Measurements from ENCODE around the gene PRKD1.

PRKD1 gene

GRCh38 chr14:29838752-29839151 is 88.9 kb downstream of the PRKD1 start:
- DNase-seq (ENCODE audit: low read depth, low spot score), result no peak

GRCh38 chr14:29836395-29836794 is 91.3 kb downstream of the PRKD1 start:
- no peak for DNase-seq (ENCODE audit: low read depth, low spot score)

GRCh38 chr14:29832042-29832441 is 95.6 kb downstream of the PRKD1 start:
- no peak for DNase-seq (ENCODE audit: low read depth, low spot score)

DNA sequence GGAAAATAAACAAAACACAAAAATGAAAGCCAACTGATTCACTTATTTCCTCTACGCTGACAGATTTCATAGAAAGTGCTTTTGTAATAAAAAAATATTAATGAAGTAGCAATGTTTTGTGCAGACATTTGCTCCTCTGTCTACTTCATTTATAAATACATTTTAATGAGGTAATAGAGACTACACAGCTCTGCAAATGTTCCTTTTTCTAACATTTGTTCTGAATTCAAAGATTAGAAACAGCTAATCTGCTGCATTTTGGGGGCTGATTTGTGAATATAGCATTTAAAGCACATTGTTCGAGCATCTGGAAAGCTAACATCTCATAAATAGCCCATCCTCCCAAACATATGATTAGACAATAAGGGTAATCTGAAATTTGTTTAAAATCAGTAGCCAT is 97.8 kb downstream of the PRKD1 start:
- no peak for DNase-seq (ENCODE audit: low read depth, low spot score)

GRCh38 chr14:29823816-29824215 is 103.8 kb downstream of the PRKD1 start:
- no peak for DNase-seq (ENCODE audit: low read depth, low spot score)

DNA sequence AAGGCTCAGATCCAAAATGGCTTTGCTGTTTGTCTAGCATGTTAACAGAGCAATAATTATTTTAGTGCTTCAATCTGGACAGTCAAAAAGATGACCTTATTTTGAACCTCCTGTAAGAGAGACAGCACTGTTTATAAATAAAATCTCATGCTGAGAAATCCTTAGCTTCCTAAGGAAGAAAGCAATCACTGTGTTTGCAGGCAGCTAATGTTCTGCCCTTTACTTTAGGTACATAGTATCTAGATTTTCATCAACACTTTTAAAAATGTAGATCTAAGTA is 105.3 kb downstream of the PRKD1 start:
- DNase-seq (ENCODE audit: low read depth, low spot score), result no peak

DNA sequence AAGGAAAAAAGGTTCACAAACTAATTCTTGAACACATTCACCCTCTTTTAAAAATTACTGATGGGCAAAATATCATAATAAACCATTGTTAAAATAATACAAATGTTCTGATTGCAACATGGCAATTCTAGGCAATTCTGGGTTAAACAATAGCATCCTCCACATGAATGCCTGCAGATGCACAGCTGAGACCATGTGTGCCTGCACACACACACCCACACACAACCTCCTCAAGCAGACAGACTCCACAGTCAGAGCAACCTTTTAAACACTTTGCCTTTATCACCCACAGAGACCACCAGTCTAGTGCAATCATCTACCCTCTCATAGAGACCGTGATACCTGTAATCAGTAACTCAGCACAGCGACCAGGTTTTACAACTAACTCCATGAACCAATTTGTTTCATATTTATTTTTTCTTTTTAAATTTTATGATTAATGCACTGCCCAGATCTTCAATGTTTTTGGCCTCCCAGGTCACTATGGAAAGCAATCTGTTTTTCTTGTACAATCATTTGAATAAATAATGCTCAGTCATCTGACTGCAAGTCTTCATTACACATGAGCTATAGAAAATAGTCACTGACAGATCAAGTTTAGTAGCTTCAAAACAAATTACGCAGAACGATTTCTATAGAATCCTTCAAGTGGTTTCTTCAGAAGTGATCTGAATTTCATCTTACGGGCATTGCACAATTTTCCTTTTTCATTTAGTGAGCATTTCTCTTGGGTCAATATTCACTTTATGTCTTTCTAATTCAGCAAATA is 105.8 kb downstream of the PRKD1 start:
- no peak for DNase-seq (ENCODE audit: low read depth, low spot score)

DNA sequence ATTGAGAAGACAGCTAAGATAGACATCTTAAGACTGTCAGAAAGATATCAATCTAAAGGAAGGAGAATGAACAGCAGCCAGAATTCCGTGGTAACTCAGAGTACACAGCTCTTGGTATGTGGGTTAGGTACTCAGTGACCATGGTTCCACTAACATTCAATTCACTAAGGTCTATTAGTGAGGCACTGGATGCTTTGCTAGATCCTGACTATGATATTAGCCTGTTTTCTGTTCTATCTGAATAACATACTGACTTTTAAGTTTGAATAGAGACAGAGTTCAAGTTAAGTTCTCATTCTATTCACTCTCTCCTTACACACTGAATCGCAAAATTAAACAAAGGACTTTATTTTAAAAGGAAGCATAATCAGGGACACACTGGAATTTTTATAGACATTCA is 106.4 kb downstream of the PRKD1 start:
- DNase-seq (ENCODE audit: low read depth, low spot score), result no peak

DNA sequence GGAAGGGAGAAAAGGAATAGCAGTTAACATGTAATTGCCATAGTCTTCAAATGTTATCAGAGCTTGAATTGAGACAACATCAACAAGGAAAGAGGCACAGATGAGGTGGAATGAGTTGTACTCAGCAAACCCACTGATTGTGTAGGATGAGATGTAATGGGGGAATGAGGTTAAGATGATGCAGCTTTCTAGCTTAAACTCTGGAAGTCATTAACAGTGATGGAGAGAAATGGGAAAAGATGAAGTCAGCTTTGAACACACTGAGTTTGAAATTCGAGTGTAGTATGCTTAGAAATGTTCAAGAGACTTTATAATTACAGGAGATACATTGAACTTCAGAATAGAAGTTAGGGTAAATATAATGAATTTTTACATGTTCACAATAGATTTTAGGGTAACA is 106.9 kb downstream of the PRKD1 start:
- DNase-seq (ENCODE audit: low read depth, low spot score), result no peak

DNA sequence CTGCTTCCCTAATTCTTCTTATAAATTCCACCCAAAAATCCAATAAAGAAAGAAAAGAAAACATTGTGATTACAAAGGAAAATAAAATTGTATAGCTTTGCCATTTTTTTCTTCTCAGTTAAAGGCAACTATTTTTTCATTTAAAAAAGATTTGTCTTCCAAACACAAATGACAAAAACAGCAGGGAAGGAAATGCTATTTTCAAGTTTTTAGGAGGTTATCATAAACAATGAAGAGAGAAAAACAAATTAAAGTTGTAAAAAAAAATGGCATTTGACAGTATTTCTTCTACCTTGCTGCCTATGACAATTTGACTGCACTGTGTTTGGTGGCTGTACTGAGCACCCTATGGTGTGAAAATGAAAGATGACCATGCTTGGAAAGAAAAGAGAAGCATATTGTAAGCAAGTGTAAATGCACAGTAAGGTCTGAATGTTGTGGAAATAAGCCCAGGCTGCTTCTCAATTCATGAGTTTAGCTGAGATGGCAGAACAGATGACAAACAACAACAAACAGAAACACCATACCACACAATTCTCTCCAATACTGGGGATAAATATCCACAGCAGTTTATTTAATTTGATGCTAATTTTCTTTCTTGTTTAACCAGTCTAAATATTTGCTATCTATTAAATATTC is 109.8 kb downstream of the PRKD1 start:
- DNase-seq (ENCODE audit: low read depth, low spot score), result no peak

DNA sequence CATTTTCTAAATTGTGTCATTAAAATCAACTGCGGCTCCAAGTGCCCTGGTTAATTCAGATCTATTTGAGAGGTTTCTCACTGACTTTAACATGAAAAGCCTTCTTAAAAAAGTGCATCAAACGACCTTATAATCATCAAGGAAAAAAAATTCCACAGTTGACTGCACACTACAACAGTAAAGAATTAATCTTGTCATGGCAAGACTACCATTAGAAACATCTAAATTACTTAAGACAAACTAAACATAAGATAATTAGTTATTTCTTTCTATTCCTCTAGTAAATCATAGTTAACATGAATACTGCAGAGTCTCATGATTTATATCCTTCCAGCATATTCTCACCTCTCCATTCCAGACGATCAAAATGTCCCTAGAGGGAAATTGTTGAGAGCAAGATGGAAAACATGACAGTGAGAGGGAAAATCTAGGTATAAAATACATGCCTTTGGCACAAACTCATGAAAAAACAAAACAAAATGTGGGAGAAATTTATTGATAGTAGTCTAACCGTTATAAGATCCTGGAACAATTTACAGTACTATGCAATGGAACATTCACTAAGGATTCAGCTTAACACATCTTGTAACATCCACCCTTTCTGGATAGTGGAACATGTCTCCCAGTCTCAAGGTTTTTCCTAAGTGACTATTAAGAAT is 112.5 kb downstream of the PRKD1 start:
- DNase-seq (ENCODE audit: low read depth, low spot score), result no peak

- no peak for DNase-seq (ENCODE audit: low read depth, low spot score)
Measured at GRCh38 chr14:29814156-29815015, 113.3 kb downstream of the PRKD1 start.

DNA sequence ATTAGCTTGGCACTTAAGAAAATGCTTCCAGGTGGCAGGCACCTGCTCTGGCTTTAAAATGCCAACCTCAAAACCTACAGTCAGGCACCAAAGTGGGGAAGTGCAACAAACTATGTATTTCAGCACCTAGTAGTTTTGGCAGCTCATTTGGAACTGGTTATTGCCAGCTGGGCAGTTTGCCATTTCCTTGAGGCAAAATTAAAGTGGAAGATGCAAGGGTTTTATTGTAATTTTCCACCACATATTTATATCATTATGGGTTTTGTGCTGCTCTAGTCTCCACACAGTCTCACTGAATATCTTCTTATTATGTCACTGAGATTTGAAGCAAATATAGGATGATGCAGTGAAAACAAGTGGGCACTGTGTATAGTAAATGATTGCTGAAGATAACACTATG is 117.0 kb downstream of the PRKD1 start:
- no peak for DNase-seq (ENCODE audit: low read depth, low spot score)

DNA sequence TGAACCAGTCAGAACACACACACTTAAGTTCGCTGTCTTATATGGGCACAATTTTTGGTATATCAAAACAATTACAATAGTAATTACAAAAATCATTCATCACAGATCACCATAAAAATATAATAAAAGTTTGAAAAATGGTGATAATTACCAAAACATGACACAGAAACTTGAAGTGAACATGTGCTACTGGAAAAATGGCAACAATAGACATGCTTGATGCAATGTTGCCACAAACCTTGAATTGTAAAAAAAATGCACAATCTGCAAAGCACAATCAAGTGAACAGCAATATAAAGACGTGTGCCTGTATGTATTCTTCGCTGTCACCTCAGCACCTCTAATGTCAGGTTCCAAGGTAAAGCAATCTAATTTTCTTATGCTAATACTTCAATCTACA is 117.6 kb downstream of the PRKD1 start:
- no peak for DNase-seq (ENCODE audit: low read depth, low spot score)

- no peak for DNase-seq (ENCODE audit: low read depth, low spot score)
Measured at GRCh38 chr14:29806124-29806517, 121.5 kb downstream of the PRKD1 start.

DNA sequence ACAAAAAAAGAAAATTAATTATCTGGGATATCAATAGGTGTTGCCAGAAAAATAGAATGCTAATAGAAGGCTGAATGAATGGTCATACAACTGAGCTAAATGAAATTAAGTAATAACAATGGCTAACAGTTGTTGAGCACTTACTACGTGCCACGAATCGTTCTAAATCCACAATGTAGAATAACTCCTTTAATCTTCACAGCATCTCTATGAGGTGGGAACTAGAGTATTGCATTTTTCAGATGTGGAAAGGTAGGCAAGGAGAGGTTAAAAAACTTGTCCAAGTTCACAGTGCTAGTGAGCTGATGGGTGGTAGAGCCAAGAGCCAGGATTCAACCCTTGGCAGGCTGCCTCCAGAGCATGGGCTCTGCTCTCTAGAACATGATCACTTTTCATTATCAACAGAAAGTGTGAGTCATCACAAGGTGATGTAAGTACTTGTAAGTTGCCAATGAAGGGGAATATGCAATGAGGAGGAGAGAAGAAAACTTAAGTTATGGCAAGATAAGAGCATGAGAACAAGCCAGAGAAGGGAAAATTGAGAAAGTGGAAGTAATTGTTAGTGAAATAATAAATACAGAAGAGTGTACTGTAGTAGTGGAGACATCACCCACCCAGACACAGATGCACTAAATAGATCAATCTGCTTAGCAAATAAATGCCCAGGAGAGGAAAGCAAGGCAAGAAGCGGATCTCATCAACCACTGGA is 122.1 kb downstream of the PRKD1 start:
- DNase-seq (ENCODE audit: low read depth, low spot score), result peak; percentile 3

GRCh38 chr14:29804481-29805266 is 123.0 kb downstream of the PRKD1 start:
- no peak for DNase-seq (ENCODE audit: low read depth, low spot score)

DNA sequence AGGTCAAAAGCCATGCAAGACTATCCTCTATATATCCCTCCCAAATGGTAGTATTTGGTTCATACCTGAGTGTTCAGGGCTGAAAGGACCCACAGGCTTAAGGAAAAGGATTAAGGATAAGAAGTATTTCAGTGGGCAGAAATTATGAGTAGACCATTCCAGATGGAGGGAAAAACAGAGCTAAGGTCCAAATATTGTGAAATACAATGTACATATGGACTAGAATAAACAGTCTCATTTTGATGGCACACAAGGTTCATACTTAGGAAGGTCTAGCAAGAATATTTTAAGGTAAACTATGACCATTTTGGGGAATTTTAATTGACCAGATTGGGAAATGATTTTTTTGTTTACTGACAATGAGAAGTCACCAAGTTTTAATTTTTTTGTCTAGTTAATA is 124.6 kb downstream of the PRKD1 start:
- DNase-seq (ENCODE audit: low read depth, low spot score), result no peak

DNA sequence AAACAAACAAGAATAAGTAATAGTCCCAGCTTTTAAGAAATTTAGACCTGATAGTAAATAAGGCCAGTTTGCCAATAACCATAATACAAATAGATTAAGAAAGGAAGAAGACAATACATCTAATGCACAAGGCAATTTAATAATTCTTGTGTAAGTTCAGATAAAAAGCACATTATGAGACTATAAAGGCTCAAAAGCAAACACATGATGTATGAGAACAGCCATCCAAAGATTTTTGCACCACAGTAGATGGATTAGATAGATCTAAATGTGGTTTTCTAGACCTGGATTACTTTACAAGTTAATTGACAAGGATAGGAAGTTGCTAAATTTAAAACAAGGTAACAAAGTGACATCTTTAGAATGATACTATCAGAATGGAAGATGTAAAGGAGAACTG is 125.4 kb downstream of the PRKD1 start:
- no peak for DNase-seq (ENCODE audit: low read depth, low spot score)

GRCh38 chr14:29800961-29801360 is 126.7 kb downstream of the PRKD1 start:
- no peak for DNase-seq (ENCODE audit: low read depth, low spot score)
